Myocyte (in vitro differentiated cells): Measurements from ENCODE around the gene TMEM252. TPM values are rescaled to one million over a fixed set of nuclear protein-coding genes. Genes with fewer than 3 reads are reported as not detected.

ENCODE experiments used
- DNase-seq: peaks from one replicate; pipeline ENCODE4 v3.0.0-alpha.2; 2012; ENCODE audit warnings: low read depth
- total RNA-seq: library from RNA; depleted of rRNA; stranded (reverse); fragments of >200 nt; gene quantifications from 2 replicates; pipeline ENCODE4 v1.2.3, GENCODE V29; 2014

TMEM252 gene
- total RNA-seq, 1 donor from 2014 or later: not detected

DNA sequence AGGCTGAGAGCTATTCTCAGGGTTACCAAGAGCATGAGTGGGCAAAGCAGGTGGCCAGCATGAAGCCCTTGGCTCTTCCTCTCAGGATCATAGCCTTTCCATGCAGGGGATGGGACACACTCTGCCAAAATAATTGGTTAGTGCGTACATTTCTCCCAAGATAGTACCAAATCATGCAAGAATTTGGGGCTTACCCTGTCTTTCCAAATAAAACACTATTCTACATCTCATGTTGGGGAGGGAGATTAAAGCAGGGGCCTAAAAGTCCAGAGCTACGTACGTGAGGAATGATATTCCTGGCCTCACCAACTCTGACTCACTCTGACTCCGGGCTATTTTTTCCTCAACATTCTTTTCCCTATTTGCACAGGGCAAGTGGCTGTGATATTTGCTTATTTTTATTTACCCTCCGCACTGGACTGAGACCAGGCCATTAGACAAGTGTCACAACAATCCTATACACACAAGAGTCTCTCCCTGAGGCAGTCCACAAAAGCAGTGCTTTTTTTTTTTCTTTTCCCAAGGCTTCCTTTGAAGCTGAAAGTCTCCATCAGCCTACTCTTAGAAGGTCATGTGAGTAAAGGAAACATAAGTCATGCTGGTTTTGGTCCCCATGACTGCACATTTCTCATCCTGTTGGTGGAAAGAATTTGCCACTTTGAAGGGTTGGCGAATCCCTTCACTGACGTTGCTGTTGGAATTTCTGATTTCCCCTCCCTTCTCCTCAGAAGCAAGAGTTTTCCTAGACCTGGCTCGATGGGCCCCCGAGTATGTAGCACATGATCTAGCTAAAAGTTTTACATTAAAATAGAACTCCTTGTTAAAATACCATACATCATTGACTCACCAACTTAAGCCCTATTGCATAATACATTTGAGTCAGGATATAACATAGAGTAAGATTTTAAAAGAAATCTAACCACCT, 40.0 kb downstream of the TMEM252 start:
- DNase-seq: peak; percentile 61

GRCh38 chr9:68498816-68499215, 41.9 kb downstream of the TMEM252 start:
- DNase-seq: peak; percentile 50

DNA sequence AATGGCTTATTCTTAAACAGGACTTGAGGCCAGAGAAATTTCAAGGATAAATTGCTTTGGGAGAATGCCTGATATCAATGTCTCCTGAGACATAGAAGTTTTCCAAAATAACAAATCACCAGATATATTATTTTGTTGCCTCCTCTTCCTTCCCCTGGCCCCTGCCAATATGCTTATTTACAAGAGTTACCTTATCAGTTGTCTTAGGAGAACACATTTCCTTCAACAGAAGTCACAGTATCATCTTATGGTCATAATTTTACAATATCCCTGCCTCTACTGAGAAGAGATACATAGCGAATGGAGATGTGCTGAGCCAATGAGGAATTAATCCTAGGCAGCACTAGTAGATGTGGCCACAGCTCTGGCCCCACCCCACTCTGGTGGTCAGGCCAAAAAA, 43.1 kb downstream of the TMEM252 start:
- no peak for DNase-seq

DNA sequence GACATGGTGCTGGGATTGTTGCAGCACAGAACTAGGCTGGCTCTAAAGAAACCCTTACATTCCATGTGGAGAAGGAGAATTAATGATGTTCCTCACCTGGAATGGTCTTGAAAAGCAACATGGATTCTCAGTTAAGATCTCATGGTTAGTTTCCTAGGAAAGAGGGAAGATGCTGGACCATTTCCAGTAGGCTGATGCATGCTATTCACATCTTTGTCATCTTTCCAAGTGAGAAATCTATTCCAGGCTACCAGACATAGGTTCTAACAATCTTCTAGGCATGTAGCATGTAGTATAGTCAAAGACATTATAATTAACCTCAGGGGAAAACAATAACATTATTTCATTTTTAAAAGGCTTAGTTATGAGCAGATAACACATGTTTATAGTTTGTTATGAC, 44.3 kb downstream of the TMEM252 start:
- no peak for DNase-seq

GRCh38 chr9:68495247-68495646, 45.4 kb downstream of the TMEM252 start:
- no peak for DNase-seq

- peak; percentile 12 for DNase-seq
These were observed 46.6 kb downstream of the TMEM252 start for GRCh38 chr9:68493958-68494577.

DNA sequence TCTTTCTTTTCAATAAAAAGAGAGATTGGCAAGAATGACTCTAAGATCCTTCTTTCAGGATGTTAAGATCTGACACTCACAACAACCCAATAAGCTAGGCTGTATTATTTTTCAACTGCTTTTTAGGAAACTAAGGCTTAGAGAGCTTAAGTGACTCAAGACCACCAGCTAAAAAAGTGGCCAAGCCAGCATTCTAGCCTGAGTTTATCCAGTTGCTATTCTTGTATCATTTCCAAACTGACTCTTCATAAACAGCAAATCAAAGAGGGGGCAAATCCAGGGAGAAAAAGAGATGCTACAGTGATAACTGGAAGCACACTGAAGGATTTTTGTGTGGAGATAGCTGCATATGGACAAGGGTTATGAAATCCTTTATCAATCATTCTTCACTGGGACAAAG, 47.1 kb downstream of the TMEM252 start:
- no peak for DNase-seq

- DNase-seq: no peak
These were observed 47.9 kb downstream of the TMEM252 start for GRCh38 chr9:68492806-68493205.

DNA sequence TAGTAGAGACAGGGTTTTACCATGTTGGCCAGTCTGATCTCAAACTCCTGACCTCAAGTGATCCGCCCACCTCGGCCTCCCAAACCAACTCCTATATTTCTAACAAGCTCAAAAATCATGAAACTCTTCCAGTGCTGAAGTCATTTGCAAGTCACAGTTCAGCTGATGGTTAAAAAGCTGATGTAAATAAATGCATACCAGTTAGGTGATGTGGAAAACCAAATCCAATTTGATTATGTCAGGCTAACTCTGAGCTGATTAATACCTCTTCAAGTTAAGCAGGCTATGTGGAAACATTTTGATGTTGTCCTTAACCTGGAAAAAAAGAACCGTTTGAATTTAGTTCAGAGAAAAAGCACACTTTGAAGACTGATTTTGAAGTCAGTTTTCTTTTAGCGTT, 51.0 kb downstream of the TMEM252 start:
- DNase-seq: no peak

GRCh38 chr9:68488126-68488525, 52.6 kb downstream of the TMEM252 start:
- no peak for DNase-seq

Other genes starting within 250 kb of the TMEM252 start
- not detected in 2 replicates for gene FOXD4L3, start 238.0 kb downstream of the TMEM252 start, total RNA-seq
- gene PGM5, start 184.3 kb downstream of the TMEM252 start, total RNA-seq: 1.2 and 2.2 TPM in 2 replicates
- 0.21 and 0.37 TPM in 2 replicates for gene PIP5K1B, start 164.4 kb upstream of the TMEM252 start, total RNA-seq